GM18868 (cell line): Measurements from ENCODE around the gene FMO5.
"Not testable (repeated sequence)": the region's sequence is repeated elsewhere in the genome, so short reads cannot be mapped to it uniquely, and the experiment has no call there.

Experiments
- ATAC-seq: cut with Tn5 transposase; IDR thresholded peaks from one replicate; pipeline ENCODE4 v1.9.1; 2021; ENCODE audit warnings: mild to moderate bottlenecking, moderate library complexity; ENCODE audit not compliant: unreplicated experiment

The FMO5 gene

DNA sequence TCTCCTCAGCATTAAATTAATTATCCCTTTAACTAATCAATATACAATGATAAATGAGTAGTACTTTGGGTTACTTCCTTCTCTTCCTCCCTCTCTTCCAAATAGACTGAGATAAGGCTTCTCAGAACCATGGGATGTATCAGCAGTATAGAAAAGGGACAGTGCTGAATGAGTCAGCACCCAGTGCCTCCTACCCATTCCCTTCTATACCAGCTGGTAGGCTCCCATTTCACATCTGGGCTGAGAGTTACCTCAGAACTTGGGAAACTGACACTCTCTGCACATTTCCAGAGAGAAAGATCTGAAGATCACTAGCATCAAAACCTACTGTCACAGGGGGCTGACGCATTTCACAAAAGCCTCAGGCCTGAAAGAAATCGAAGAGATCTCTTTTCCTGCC lies 68.0 kb downstream of the FMO5 start:
- ATAC-seq: not testable (repeated sequence)

DNA sequence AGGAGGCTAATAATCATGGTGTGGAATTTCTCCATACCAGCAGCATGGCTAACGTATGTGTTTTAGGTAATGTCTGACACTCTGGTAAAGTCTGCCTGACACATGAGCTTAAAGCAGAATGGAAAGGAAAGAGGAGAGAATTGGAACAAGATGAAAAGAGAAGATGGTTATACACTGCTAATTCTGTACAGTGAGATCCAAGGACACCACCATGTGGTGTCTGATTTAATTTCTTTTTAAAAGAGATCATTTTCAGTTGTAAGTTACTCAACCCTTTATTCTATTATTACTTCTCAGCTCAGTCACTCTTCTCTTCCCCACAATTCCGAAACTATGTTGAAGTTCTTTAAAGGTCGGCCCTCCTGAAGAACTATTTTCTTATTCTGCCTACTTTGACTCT lies 68.5 kb downstream of the FMO5 start:
- no peak for ATAC-seq

DNA sequence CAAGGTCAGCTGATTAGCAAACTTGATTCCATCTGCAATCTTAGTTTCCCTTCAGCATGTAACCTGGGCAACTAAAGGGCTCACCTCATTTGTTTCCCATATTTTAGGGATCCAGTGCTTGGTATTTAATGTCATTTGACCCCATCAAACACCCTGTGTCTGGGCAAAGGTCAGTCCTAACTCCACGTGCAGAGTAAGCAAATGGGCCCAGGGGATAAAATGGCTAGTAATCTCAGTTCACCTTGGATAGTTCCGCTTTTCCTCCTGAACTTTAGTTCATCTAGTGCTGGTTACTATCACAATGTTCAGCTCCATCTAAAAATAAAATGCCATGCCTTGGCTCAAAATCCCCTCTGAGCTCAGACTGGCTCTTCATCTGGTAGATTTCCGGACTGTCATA lies 72.4 kb downstream of the FMO5 start:
- ATAC-seq: no peak

DNA sequence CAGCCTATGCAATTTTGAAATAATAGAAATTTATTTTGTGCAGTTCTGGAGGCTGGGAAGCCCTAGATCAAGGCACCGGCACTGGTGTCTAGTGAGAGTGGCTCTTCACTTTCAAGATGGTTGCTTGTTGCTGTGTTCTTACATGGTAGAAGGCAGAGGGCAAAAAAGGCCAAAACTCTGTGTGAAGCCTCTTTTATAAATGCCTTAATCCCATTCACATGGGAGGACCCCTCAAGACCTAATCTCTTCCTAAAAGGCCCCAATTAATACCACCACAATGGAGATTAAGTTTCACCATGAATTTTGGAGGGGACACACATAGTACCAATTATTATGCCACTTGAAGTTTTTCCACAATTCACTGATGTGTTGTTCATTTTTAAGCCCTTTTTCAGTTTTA lies 73.9 kb downstream of the FMO5 start:
- no peak for ATAC-seq

DNA sequence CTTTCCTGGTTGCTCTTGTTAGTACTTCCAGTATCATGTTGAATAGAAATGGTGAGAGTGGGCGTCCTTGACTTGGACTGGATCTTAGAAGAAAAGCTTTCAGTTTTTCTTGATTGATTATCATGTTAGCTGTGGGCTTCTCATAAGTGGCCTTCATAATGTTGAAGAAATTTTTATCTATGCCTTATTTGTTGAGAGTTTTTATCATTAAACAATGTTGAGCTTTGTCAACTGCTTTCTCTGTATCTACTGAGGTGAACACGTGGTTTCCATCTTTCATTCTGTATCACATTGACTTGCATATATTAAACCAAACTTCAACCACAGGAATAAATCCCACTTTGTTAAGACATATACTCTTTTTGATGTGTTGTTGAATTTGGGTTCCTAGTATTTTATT lies 82.3 kb downstream of the FMO5 start:
- ATAC-seq: no peak
